Measurements from ENCODE around the gene CNBD2. TPM values are rescaled to one million over a fixed set of nuclear protein-coding genes. Genes with fewer than 3 reads are reported as not detected.
"Not testable (repeated sequence)": the region's sequence is repeated elsewhere in the genome, so short reads cannot be mapped to it uniquely, and the experiment has no call there.

CNBD2 gene
- total RNA-seq, 1 experiment from 2014 or later = 8.4 TPM

DNA sequence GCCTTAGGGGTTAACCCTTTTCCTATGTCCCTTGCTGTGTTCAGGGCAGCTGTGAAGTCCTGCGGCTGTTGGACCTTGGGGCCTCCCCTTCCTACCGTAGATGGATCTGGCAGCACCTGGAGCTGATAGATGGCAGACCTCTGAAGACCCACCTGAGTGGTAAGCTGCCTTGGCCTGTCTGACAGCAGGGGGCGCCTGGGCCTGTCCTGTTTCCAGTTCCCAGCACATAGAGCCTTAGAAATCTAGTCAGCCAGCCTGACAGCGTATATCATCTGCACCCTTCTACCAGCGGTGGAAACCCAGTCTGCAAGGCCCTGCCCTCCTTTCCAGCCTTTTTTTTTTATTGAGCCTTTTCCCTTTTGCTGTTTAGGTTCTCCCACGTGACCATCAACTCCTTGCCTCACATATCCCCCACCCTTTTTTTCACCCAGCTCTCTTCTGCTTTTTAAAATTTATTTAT, 26.6 kb downstream of the CNBD2 start:
- H3K9me2 ChIP-seq (replicated peaks; ENCODE audit: insufficient read depth, low read length) = no peaks in the 10 kb centered on the region
- no peak overlapping the region for H3K9ac ChIP-seq (ENCODE audit: low read length)
- H3K27me3 ChIP-seq (ENCODE audit: low read length) = no peaks in the 10 kb centered on the region
- no peaks in the 10 kb centered on the region for H3K79me2 ChIP-seq (ENCODE audit: low read length)
- H3K27ac ChIP-seq (ENCODE audit: low read length) = no peak overlapping the region
- peaks cover 25% of the 10 kb centered on the region for H3K4me1 ChIP-seq (ENCODE audit: low read length)
- no peak overlapping the region for H3K4me3 ChIP-seq (ENCODE audit: low read length)
- DNase-seq = peak; percentile 93
- H3K4me2 ChIP-seq (ENCODE audit: low read depth, low read length, poor library complexity, severe bottlenecking) = no peak overlapping the region
- H2AFZ ChIP-seq (ENCODE audit: low read length) = no peak overlapping the region
- no peaks in the 10 kb centered on the region for H3K36me3 ChIP-seq (ENCODE audit: insufficient read depth, low read length)
- H4K20me1 ChIP-seq (ENCODE audit: insufficient read depth, low read depth, low read length) = no peaks in the 10 kb centered on the region
- no peaks in the 10 kb centered on the region for H3K9me3 ChIP-seq (ENCODE audit: low read length)

DNA sequence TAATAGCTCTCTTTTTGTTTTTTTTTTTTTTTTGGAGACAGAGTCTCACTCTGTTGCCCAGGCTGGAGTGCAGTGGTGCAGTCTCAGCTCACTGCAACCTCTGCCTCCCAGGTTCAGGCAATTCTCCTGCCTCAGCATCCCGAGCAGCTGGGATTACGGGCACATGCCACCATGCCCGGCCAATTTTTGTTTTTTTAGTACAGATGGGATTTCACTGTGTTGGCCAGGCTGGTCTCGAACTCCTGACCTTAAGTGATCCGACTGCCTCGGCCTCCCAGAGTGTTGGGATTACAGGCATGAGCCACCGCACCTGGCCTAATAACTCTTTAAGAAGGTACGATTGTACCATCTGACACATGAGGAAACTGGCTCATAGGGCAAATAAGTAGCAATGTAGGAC, 28.1 kb downstream of the CNBD2 start:
- not testable (repeated sequence) for H3K79me2 ChIP-seq (ENCODE audit: low read length); H3K4me2 ChIP-seq (ENCODE audit: low read depth, low read length, poor library complexity, severe bottlenecking); H2AFZ ChIP-seq (ENCODE audit: low read length); H3K27ac ChIP-seq (ENCODE audit: low read length); H3K9me2 ChIP-seq (replicated peaks; ENCODE audit: insufficient read depth, low read length); H3K9me3 ChIP-seq (ENCODE audit: low read length); H4K20me1 ChIP-seq (ENCODE audit: insufficient read depth, low read depth, low read length); H3K27me3 ChIP-seq (ENCODE audit: low read length); H3K9ac ChIP-seq (ENCODE audit: low read length); H3K4me3 ChIP-seq (ENCODE audit: low read length); DNase-seq; H3K36me3 ChIP-seq (ENCODE audit: insufficient read depth, low read length)
- peaks cover 19% of the 10 kb centered on the region for H3K4me1 ChIP-seq (ENCODE audit: low read length)

DNA sequence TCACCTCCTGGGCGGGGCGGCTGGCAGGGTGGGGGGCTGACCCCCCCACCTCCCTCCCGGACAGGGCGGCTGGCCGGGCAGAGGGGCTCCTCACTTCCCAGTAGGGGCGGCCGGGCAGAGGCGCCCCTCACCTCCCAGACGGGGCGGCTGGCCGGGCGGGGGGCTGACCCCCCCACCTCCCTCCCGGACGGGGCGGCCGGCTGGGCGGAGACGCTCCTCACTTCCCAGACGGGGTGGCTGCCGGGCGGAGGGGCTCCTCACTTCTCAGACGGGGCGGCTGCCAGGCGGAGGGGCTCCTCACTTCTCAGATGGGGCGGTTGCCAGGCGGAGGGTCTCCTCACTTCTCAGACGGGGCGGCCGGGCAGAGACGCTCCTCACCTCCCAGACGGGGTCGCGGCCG, 32.9 kb downstream of the CNBD2 start:
- not testable (repeated sequence) for H3K27ac ChIP-seq (ENCODE audit: low read length); H3K9ac ChIP-seq (ENCODE audit: low read length); H3K4me2 ChIP-seq (ENCODE audit: low read depth, low read length, poor library complexity, severe bottlenecking); H2AFZ ChIP-seq (ENCODE audit: low read length); H3K79me2 ChIP-seq (ENCODE audit: low read length); H3K27me3 ChIP-seq (ENCODE audit: low read length); H3K9me2 ChIP-seq (replicated peaks; ENCODE audit: insufficient read depth, low read length); H3K4me3 ChIP-seq (ENCODE audit: low read length); DNase-seq; H4K20me1 ChIP-seq (ENCODE audit: insufficient read depth, low read depth, low read length); H3K4me1 ChIP-seq (ENCODE audit: low read length); H3K36me3 ChIP-seq (ENCODE audit: insufficient read depth, low read length)
- peaks cover 12% of the 10 kb centered on the region for H3K9me3 ChIP-seq (ENCODE audit: low read length)

DNA sequence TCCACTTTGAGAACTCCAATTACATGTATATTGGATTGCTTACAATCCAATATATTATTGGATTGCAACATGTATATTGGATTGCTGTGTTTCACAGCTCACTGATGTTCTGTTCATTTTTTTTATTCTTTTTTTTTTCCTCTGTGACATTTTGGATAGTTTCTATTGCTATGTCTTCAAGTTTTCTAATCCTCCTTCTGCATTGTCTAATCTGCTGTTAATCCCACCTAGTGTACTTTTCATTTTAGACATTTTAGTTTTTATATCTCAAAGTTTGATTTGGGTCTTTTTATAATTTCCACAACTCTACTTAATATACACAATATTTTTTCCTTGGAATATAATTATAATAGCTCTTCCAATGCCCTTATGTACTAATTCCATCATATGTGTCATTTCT, 34.5 kb downstream of the CNBD2 start:
- H3K4me2 ChIP-seq (ENCODE audit: low read depth, low read length, poor library complexity, severe bottlenecking) = no peak overlapping the region
- no peaks in the 10 kb centered on the region; the same call in 1 of the 2 replicates for H3K36me3 ChIP-seq (ENCODE audit: insufficient read depth, low read length)
- peaks cover 12% of the 10 kb centered on the region for H3K9me3 ChIP-seq (ENCODE audit: low read length)
- DNase-seq = no peak
- H2AFZ ChIP-seq (ENCODE audit: low read length) = no peak overlapping the region
- no peak overlapping the region for H3K4me3 ChIP-seq (ENCODE audit: low read length)
- no peaks in the 10 kb centered on the region for H3K9me2 ChIP-seq (replicated peaks; ENCODE audit: insufficient read depth, low read length)
- H4K20me1 ChIP-seq (ENCODE audit: insufficient read depth, low read depth, low read length) = no peaks in the 10 kb centered on the region
- no peak overlapping the region for H3K9ac ChIP-seq (ENCODE audit: low read length)
- H3K27me3 ChIP-seq (ENCODE audit: low read length) = 0 out of 2 replicates have a peak, but pooled peaks cover 3% of the 10 kb centered on the region
- H3K27ac ChIP-seq (ENCODE audit: low read length) = no peak overlapping the region
- no peaks in the 10 kb centered on the region for H3K79me2 ChIP-seq (ENCODE audit: low read length)
- H3K4me1 ChIP-seq (ENCODE audit: low read length) = no peaks in the 10 kb centered on the region

DNA sequence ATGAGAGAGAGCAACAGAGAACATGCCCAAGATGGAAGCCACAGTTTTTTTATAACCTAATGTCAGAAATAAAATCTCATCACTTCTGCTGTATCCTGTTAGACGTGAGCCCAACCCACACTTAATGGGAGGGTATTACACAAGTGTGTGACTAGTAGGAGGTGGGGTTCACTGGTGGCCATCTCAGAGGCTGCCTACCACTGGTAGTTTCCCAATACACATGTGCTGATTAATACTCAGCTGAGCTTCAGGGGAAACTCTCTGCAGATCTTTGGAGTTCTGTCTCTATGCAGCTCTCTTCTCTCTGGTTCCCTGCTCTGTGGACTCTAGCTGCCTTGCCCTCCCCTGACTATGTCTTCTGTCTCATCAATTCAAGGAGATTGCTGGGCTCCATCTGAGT, 35.7 kb downstream of the CNBD2 start:
- Histone ChIP-seq H3K9me3 (ENCODE audit: low read length) (peaks cover 12% of the 10 kb centered on the region), H4K20me1 (ENCODE audit: insufficient read depth, low read depth, low read length) (no peaks in the 10 kb centered on the region), H2AFZ (ENCODE audit: low read length) (no peak overlapping the region), H3K4me2 (ENCODE audit: low read depth, low read length, poor library complexity, severe bottlenecking) (no peak overlapping the region), H3K9ac (ENCODE audit: low read length) (no peak overlapping the region), H3K27ac (ENCODE audit: low read length) (no peak overlapping the region), H3K36me3 (ENCODE audit: insufficient read depth, low read length) (no peaks in the 10 kb centered on the region; the same call in 1 of the 2 replicates), H3K4me3 (ENCODE audit: low read length) (no peak overlapping the region), H3K27me3 (ENCODE audit: low read length) (0 out of 2 replicates have a peak, but pooled peaks cover 3% of the 10 kb centered on the region), H3K4me1 (ENCODE audit: low read length) (no peaks in the 10 kb centered on the region), H3K79me2 (ENCODE audit: low read length) (no peaks in the 10 kb centered on the region), H3K9me2 (replicated peaks; ENCODE audit: insufficient read depth, low read length) (no peaks in the 10 kb centered on the region)
- no peak for DNase-seq

DNA sequence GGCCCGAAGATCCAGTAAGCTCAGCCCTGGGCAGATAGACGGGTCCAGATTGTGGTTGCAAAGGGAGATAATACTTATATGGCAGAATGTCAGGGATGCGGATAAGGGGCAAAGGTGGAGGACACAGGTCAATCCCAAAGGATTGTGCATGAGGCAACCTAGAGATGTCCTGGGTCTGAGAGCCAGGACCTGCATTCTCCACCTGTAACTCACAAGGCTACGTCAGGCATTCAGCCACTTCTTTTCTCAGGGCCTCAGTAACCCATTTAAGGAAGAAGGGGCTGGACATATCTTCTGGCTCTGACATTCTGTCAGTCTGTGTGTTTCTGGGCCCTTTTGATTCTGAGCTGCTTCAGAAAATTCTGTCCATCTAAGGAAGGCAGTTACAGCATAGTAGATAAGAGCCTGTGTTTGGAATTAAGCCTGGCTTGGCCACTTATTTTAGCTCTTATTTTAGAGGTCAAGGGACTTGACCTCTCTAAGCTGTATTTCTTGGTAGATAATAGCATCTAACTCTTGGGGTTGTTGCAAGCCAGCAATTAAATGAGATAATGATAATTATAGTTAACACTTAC, 40.2 kb downstream of the CNBD2 start:
- DNase-seq = no peak
- no peak overlapping the region for H3K4me3 ChIP-seq (ENCODE audit: low read length)
- H3K36me3 ChIP-seq (ENCODE audit: insufficient read depth, low read length) = no peaks in the 10 kb centered on the region
- 0 out of 2 replicates have a peak, but pooled peaks cover 3% of the 10 kb centered on the region for H3K27me3 ChIP-seq (ENCODE audit: low read length)
- no peak overlapping the region for H3K4me2 ChIP-seq (ENCODE audit: low read depth, low read length, poor library complexity, severe bottlenecking)
- H4K20me1 ChIP-seq (ENCODE audit: insufficient read depth, low read depth, low read length) = no peaks in the 10 kb centered on the region
- H3K4me1 ChIP-seq (ENCODE audit: low read length) = no peaks in the 10 kb centered on the region
- no peak overlapping the region for H2AFZ ChIP-seq (ENCODE audit: low read length)
- H3K9me2 ChIP-seq (replicated peaks; ENCODE audit: insufficient read depth, low read length) = no peaks in the 10 kb centered on the region
- peaks cover 4% of the 10 kb centered on the region; the same call in 1 of the 2 replicates for H3K9me3 ChIP-seq (ENCODE audit: low read length)
- no peaks in the 10 kb centered on the region for H3K79me2 ChIP-seq (ENCODE audit: low read length)
- no peak overlapping the region for H3K9ac ChIP-seq (ENCODE audit: low read length)
- no peak overlapping the region for H3K27ac ChIP-seq (ENCODE audit: low read length)

DNA sequence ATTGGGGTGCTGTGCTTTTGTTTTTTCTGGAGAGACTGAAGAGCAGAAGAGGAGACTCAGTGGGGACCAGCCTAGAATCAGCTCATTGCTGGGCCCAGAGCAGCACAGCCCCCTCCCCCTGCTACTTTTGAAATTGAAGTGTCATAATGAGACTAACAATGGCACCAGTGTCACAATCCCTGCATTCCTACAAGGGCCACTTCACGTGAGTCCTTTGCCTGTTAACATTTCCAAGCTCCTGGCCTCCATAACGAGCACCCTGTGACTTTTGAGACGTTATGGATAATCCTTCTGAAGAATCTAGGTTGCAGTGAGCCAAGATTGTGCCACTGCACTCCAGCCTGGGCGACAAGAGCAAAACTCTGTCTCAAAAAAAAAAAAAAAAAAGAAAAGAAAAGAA, 41.7 kb downstream of the CNBD2 start:
- Histone ChIP-seq H3K36me3 (ENCODE audit: insufficient read depth, low read length) (no peaks in the 10 kb centered on the region), H3K27ac (ENCODE audit: low read length) (no peak overlapping the region), H3K79me2 (ENCODE audit: low read length) (no peaks in the 10 kb centered on the region), H3K9me2 (replicated peaks; ENCODE audit: insufficient read depth, low read length) (no peaks in the 10 kb centered on the region), H3K4me2 (ENCODE audit: low read depth, low read length, poor library complexity, severe bottlenecking) (no peak overlapping the region), H3K4me3 (ENCODE audit: low read length) (no peak overlapping the region), H2AFZ (ENCODE audit: low read length) (no peak overlapping the region), H3K9ac (ENCODE audit: low read length) (no peak overlapping the region), H3K27me3 (ENCODE audit: low read length) (no peaks in the 10 kb centered on the region), H3K9me3 (ENCODE audit: low read length) (no peaks in the 10 kb centered on the region), H4K20me1 (ENCODE audit: insufficient read depth, low read depth, low read length) (no peaks in the 10 kb centered on the region), H3K4me1 (ENCODE audit: low read length) (no peaks in the 10 kb centered on the region)
- no peak for DNase-seq

DNA sequence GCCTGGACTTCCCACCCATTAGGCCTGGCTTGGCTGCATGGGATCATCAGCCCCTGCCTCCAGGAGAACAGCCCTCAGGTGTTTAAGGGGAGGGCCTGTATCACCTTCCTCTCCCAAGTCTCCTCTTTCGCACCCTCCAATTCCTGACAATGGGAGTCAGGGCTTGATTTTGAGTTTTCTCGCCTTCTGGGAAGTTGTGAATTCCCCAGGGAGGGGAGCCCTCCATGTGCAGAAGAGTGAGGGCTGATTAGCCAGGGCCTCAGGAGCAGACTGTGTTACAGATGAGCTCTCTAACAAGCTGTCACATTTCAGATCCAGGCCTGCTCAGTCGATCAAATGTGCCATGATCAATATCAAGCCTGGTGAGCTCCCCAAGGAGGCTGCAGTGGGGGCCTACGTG, 42.4 kb downstream of the CNBD2 start:
- Histone ChIP-seq H4K20me1 (ENCODE audit: insufficient read depth, low read depth, low read length) (no peaks in the 10 kb centered on the region), H3K79me2 (ENCODE audit: low read length) (no peaks in the 10 kb centered on the region), H3K27me3 (ENCODE audit: low read length) (no peaks in the 10 kb centered on the region), H3K4me1 (ENCODE audit: low read length) (no peaks in the 10 kb centered on the region), H3K9me2 (replicated peaks; ENCODE audit: insufficient read depth, low read length) (no peaks in the 10 kb centered on the region), H3K9ac (ENCODE audit: low read length) (no peak overlapping the region), H3K36me3 (ENCODE audit: insufficient read depth, low read length) (no peaks in the 10 kb centered on the region), H3K4me3 (ENCODE audit: low read length) (no peak overlapping the region), H3K27ac (ENCODE audit: low read length) (no peak overlapping the region), H2AFZ (ENCODE audit: low read length) (no peak overlapping the region), H3K9me3 (ENCODE audit: low read length) (no peaks in the 10 kb centered on the region), H3K4me2 (ENCODE audit: low read depth, low read length, poor library complexity, severe bottlenecking) (no peak overlapping the region)
- no peak for DNase-seq
